HG02938 (cell line): Measurements from ENCODE around the gene MYLK4.
"Not testable (repeated sequence)": the region's sequence is repeated elsewhere in the genome, so short reads cannot be mapped to it uniquely, and the experiment has no call there.

Source experiments
- ATAC-seq: cut with Tn5 transposase; IDR thresholded peaks from one replicate; pipeline ENCODE4 v1.9.1; 2021; ENCODE audit warnings: mild to moderate bottlenecking, moderate library complexity; ENCODE audit not compliant: unreplicated experiment

MYLK4 gene

DNA sequence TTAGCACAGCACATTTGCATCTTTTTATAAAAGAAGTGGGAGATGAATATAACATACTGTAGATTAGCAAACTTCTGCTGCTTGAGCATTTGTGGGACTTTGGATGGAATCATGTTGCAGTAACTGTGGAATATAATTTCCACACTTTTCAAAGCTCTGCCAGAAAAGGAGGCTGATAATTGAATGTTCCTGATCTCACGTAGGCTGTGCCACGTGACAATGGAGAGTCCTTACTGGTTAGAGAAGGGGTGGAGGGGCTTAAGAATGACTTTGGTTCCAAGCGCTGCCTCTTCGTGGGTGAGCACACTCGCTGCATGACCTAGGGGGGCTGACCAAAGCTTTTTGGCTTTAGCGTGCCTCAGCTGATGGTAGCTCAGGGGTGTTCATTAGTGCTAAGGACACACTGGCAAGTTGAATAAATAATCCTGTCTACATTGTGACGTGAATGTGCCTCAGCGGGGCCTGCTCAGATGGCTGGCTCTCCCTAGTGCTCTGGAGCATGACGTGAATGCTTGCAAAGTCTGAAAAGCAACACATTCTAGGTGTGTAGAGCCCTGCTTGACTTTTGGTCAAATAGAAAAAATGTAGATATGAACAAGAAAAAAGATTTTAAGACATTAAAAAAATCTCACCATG is 29.5 kb upstream of the MYLK4 start:
- ATAC-seq = no peak

DNA sequence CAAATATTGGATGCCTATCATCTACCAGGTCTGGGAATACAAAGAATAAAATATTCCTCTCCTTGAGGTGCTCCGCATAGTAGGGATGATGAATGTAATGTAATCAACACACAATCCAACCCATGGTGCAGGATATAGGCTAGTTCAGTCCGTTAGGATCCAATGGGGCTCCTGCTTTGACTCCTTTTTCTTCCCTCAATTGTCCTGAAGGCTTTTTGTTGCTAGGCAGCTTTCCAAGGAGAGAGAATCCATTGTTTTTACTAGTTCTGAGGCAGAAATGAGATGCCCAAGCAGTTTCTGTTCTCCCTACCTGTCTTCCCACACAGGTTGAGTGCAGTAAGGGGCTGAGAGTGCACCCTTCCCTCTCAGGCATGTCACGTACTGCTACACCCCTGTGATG is 26.5 kb upstream of the MYLK4 start:
- ATAC-seq = no peak

DNA sequence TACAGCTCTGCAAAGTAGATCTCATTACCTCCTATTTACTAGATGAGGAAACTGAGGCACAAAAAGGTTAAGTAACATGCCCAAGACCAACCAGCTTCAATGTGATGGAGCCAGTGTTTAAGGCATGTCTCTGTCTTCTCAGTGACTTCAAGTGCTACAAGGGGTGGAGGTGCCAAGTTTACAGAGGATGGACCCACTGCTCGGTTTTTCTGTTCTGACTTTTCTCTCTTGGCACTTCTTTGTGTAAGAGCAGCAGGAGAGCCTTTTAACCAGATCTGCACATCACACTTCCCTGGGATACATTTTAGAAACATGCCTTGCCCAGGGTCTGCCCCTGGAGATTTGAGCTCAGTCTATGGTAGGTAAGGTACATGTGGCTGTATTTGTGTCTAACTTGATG is 24.3 kb upstream of the MYLK4 start:
- no peak for ATAC-seq

DNA sequence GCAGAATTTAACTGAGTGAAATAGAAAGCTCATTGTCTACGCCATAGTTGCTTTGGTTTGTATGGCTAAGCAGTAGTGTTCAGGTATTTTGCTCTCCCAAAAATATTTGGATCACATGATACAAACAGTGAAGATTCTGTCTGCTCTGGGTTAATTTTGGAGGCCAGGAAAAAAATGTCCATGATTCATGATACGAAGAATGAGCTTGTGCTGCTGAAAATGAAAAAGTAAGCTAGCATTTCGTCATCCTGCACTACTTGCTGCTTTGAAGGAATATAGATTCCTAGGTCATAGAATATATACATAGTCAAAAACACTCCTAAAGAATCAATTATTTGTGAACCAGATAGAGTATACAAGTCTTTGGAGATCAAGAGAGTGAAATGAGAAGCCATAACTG is 22.7 kb upstream of the MYLK4 start:
- ATAC-seq = no peak

DNA sequence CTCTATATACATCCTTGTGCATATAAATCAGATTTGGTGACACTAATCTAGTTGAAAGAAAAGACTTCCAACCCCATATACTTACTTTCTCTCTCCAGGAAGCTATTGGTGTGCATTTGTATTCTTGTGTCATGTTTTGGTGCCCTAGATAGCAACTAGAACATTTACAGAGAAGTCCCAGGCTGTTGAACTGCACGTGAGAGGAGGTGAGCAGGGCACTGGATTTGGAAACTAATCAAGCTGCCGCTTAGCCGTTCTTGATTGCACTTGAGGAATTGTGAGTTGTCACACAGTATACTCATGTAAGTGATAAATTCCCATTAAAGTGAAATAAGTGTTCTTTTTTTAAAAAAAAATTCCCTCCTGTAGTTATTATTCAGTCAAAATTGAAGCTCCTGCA is 22.1 kb upstream of the MYLK4 start:
- ATAC-seq = no peak

DNA sequence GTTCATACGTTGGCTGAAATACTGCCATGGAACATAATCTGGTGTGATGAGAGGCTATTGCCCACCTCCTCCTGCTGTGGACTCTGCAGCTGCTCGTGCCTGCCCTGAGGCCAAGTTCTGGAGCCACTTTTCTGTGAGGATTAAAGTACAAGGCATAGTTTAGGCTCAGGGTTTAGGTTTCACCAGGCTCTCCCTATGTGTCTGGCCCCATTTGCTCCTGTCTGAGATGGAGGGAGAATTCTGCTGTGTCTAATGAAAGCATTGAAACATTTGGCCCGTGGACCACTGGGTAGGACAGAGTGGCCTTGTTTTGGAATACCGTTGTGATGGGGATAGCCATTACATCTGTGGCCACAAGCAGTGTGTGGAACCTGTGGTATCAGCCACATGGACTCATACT is 20.4 kb upstream of the MYLK4 start:
- ATAC-seq = no peak

DNA sequence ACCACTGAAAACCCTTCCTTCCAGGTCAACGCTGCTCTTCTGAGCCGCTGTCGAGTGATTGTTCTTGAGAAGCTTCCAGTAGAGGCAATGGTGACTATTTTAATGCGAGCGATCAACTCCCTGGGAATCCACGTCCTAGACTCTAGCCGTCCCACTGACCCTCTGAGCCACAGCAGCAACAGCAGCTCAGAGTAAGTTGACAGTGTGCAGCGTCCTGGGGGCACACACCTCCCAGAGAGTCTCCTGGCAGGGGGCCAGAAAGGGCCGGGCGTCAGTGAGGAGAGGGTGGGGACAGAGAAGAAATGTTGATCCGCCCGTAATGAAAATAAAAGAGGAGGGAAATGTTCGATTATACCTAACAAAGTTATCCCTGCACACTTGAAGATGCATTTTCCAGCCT is 19.4 kb upstream of the MYLK4 start:
- ATAC-seq = no peak

DNA sequence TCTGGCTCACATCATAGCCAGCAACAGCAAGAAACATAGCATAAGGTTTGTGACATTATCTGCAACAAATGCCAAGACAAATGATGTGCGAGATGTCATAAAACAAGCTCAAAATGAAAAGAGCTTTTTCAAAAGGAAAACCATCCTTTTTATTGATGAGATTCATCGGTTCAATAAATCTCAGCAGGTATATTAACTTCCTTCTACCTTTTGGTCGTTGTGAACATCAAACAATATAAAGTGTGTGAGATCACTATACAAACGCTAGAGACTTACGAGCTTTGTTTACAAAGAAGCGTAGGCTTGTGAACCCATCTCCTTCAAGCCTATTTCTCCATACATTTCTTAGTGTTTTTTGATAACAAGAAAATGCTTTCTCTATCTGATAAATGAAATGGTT is 18.0 kb upstream of the MYLK4 start:
- no peak for ATAC-seq

DNA sequence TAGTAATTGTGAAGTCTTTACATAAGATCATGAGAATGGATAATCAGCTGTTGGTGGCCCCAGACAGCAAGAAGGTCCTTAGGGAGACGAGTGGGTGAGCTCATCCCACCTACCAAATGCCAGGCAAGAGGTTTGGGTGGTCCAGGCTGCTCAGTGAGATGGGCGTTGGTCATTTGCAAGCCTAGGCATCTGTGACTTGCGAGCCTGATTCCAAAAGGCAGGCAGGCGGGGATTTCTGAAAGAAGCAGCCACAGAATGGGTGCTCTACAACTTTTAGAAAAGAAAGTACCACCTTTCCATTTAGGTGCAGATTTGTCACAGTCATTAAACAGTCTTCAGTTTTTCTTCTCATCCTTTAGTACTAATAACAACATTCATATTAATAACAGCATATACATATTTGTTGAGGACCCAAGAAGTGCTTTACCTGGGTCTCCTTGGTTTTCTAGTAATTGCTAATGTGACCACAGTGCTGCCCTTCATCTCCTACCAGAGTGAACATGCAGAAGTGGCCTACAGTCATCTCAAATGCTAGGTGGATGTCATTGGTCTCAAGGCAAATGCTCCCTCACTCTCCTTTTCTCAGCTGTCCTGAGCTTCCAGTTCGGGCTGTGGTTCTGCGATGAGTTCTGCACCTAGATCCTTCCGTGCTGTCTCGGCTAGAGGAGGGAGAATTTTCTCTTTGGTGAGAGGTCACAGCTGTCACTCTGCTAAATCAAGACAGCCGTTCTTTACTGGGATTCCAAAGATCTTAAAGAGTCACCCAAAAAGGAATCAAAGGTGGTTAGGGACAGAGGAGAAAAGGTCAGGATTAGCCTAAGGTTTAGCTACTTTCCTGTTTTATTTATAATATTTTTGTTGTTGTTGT is 17.2 kb upstream of the MYLK4 start:
- ATAC-seq = no peak

DNA sequence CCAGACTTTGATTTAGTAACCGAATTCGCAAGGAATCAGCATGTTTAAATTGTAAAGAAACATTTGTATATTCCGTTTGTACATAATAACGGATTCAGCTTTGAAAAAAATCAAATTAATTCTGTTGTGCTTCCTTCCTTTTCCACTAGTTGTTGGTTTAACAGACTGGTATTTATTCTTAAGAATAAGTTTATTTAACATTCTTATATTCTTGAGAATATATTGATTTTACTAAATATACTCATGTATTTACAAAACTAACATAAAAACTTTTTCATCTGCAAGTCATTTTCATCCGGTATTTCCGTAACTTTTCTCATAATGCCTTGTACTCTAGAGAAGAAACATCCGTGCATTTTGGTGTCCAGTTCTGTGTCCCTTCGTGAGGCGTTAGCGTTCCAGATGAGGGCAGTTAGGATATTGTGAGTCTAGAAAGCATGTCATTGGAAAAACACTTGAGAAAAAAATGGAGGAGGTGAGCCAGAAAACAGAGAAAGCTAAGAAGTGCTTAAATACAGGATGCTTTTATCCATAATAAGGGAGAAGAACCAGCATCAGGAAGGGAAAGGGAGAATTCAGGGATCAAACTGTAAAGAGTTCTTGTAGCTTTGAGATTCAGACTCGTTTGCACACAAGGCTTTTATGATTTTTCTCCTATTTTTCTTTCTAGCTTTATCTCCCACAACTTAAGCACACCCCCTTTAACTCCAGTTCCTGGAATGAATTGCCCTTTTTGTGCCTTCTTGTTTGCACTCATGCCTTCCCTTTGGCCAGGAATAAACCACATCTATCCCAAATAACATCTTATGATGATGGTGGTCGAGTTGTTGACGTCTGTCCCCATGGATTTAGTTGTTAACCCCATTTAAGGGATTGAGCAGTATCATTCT is 16.3 kb upstream of the MYLK4 start:
- ATAC-seq = no peak

DNA sequence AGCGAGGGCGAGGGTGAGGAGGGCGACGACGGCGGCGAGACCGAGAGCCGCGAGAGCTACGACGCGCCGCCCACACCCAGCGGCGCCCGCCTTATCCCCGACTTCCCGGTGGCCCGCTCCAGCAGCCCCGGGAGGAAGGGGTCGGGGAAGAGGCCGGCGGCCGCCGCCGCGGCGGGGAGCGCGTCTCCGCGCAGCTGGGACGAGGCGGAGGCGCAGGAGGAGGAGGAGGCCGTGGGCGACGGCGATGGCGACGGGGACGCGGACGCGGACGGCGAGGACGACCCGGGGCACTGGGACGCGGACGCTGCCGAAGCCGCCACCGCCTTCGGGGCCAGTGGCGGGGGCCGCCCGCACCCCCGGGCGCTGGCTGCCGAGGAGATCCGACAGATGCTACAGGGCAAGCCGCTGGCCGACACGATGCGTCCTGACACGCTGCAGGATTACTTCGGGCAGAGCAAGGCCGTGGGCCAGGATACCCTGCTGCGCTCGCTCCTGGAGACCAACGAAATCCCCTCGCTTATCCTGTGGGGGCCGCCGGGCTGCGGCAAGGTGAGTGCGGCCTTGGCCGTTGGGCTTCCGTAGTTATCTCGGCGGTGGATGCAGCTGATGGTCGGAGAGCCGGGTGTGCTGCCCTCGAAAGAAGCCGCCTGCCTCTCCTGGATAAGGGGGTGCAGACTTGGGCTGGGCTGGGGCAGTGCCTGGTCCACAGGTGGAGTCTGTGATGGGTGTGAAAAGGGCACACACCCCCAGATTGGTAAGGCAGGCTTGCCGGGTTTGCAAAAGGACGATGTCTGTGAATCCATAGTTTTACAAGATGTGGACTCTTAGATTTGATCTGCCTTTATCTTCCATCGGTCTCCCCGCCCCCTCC is 15.4 kb upstream of the MYLK4 start:
- ATAC-seq = peak; percentile 14

DNA sequence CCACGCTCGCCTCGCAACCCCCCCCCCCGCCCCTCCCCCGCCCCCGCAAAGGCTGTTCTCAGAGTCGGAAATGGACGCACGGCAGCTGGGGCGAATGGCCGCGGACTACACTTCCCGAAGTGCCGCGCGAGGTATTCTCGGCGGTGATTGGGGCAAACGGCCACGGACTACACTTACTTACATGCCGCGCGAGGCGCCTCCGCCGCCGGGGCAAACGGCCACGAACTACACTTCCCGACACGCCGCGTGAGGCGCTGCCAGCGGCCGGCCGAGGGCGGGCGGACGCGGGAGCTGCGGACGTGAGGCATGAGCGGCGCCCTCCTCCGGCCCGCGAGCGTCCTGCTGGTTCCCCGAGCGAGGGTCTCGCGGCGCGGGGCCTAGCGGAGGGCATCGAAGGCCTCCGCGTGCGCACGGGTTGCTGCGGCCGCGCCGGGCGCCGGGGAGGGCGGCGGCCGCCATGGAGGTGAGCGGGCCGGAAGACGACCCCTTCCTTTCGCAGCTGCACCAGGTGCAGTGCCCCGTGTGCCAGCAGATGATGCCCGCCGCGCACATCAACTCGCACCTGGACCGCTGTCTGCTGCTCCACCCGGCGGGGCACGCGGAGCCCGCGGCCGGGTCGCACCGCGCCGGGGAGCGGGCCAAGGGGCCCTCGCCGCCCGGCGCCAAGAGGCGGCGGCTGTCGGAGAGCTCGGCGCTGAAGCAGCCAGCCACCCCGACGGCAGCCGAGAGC is 14.6 kb upstream of the MYLK4 start, which contains the start of gene WRNIP1:
TSS of gene WRNIP1 (plus strand) at position 228 of the 730 bp plus-strand sequence. CDS start at position 458, 230 bp downstream.
- ATAC-seq = peak; percentile 81

DNA sequence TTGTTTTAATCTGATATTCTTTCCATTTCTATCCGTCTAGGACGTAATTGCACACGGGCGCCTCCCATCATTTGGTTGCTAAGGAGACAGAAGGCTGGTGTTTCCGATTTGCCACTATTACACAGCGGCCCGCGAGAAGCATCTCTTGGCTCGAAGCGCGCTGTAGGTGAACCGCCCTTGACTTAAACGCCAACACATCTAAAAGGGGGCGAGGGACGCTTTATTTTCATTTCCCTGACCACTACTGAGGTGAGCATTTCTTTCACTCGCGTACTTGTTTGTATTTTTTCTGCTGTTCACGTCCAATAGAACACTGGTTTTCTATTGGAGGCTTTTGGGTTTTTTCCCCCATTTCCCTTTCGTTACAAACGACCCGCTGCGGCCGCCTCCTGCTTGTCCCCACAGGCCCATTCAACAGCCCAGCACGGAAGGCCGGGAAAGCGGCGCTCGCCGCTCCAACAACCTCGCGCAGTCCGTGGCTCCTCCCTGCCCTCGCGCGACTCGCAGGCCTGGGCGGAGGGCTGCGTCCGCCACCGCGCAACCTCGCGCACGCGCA is 14.0 kb upstream of the MYLK4 start:
- peak; percentile 50 for ATAC-seq

DNA sequence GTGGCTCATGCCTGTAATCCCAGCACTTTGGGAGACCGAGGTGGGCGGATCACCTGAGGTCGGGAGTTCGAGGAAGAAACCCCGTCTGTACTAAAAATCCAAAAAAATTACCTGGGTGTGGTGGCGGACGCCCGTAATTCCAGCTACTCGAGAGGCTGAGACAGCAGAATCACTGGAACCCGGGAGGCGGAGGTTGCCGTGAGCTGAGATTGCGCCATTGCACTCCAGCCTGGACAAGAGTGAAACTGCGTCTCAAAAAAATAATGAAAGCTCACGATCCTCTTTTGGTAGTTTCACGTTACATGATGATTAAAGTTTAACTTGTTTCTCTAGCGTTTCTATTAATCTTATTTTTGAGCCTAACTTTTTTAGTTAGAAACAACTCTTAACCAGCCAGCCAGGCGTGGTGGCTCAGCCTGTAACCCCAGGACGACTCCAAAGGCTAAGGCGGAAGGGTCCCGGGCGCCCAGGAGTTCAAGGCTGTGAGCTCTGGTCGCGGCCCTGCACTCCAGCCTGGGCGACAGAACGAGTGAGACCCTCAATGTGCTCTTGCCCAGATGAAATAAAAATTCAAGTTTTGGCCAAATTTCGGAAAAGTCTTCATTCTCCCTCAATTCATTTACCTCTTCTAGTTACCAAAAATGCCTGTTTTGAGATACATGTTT is 13.3 kb upstream of the MYLK4 start:
- no peak for ATAC-seq

DNA sequence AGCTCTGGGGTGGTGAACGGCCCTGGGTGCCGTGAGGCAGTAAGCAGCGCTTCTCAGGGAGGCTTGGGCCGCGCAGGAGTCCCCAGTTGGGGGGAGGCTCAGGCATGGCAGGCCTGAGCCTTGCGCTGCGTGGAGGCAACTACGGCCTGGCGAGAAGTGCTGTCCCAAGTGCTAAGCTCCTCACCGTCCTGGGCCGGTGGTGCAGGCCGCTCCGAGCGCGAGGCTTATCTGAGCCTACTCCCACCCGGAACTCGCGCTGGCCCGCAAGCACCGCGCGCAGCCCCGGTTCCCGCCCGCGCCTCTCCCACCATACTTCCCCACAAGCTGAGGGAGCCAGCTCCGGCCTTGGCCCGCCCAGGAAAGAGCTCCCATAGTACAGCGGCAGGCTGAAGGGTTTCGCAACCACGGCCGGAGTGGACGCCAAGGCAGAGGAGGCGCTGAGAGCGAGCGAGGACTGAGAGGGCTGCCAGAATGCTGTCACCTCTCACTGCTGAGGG is 12.7 kb upstream of the MYLK4 start:
- no peak for ATAC-seq

DNA sequence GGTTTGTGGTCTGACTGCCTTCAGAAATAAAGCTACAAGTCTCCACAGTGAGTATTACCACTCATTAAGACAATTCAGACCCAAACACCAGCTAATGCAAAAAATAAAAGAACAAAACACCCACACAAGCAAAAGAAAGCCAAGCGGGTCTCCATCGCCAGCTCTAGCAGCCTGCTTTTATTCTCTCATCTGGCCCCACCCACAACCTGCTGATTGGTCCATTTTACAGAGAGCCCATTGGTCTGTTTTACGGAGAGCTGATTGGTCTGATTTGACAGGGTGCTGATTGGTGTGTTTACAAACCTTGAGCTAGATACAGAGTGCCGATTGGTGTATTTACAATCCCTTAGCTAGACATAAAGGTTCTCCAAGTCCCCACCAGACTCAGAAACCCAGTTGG is 12.1 kb upstream of the MYLK4 start:
- not testable (repeated sequence) for ATAC-seq

DNA sequence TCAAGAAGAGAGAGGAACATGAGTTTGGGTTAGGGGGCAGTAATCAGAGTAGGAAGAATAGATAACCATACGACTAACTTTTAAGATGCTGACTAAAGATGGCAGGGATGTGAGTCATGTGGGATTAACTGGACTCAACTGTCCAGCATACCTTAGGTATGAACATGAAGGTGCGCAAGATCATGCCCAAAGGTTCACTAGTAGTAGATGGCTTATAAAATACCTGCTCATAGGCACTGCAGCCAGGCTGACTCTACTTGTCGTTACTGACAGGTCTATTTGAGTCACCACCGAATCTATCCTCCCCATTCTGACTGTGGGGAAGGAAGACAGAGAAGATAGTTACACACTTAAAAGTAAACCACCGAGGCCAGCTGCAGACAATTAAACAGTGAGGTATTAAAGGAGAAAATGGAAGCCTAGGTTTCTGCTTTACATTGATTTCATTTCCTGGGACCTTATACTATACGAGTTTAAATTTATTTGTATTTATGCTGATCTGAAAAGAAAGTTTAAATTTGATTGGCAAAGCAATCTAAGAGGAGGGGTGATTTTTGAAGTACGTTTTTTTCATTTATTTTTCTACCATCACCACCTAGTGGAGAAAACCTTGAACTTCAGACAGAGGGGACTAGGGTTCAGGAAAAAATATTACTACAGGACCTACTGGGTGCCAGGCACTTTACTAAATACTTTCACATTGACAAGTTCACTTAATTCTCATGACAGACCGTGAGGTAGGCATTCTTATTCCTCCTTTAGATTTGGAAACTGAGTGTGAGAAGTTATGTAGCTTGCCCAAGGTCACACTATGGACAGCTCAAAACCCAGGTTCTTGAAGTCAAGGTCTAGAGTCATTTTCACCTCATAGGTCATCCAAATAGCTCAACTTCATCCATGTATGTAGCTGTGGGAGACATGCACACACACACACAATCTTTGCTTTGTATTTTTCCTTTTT is 10.4 kb upstream of the MYLK4 start:
- ATAC-seq = no peak

DNA sequence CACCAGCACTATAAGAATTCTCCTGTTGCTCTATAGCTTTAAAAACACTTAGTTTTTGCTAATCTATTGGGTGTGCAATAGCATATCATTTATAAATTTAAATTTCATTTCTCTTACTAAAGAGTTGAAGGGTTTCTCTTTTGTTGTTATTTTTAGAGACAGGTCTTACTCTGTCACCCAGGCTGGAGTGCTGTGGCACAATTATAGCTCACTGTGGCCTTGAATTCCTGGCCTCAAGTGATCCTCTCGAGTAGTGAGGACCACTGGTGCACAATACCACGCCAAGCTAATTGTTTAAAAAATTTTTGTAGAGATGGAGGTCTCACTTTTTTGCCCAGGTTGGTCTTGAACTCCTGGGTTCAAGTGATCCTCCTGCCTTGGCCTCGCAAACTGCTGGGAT is 8.3 kb upstream of the MYLK4 start:
- no peak for ATAC-seq
